Osteoblast (primary cell): ENCODE measurements around the gene MBOAT2. TPM values are rescaled to one million over a fixed set of nuclear protein-coding genes. Genes with fewer than 3 reads are reported as not detected.

Experiments used
- DNase-seq: peaks from one replicate; pipeline ENCODE4 v3.0.0; 2011; ENCODE audit warnings: low spot score, mixed read lengths; ENCODE audit not compliant: insufficient read length; ENCODE audit errors: missing footprints
- H2AFZ ChIP-seq: 2 replicates; pipeline ENCODE4 v1.6.0; 2011; ENCODE audit warnings: mild to moderate bottlenecking, low read length
- H3K27ac ChIP-seq: 2 replicates; pipeline ENCODE4 v1.5.1; 2011; ENCODE audit warnings: mild to moderate bottlenecking, low read depth, low read length, moderate library complexity
- H3K27me3 ChIP-seq: 2 replicates; pipeline ENCODE4 v1.6.0; 2012; ENCODE audit warnings: mild to moderate bottlenecking, control low read depth, inconsistent platforms, low read length, moderate library complexity; ENCODE audit not compliant: insufficient read depth
- H3K36me3 ChIP-seq: 2 replicates; pipeline ENCODE4 v1.5.1; 2011; ENCODE audit warnings: mild to moderate bottlenecking, low read length, control low read depth, moderate library complexity; ENCODE audit not compliant: insufficient read depth
- H3K4me1 ChIP-seq: 2 replicates; pipeline ENCODE4 v1.5.1; 2011; ENCODE audit warnings: mild to moderate bottlenecking, low read length, control low read depth, moderate library complexity; ENCODE audit not compliant: insufficient read depth
- H3K4me2 ChIP-seq: 2 replicates; pipeline ENCODE4 v1.6.0; 2011; ENCODE audit warnings: mild to moderate bottlenecking, low read length; ENCODE audit not compliant: insufficient read depth
- H3K4me3 ChIP-seq: fragments of 200-600 bp; sonication (generic); 3 replicates; pipeline ENCODE4 v1.5.1; 2012; ENCODE audit warnings: mild to moderate bottlenecking, low read length, inconsistent platforms; ENCODE audit not compliant: insufficient read depth
- H3K79me2 ChIP-seq: 2 replicates; pipeline ENCODE4 v1.6.0; 2012; ENCODE audit warnings: mild to moderate bottlenecking, low read length, control low read depth, inconsistent platforms; ENCODE audit not compliant: insufficient read depth
- H3K9me3 ChIP-seq: 2 replicates; pipeline ENCODE4 v1.5.1; 2011; ENCODE audit warnings: low read depth, low read length, control low read depth
- H4K20me1 ChIP-seq: 2 replicates; pipeline ENCODE4 v1.6.0; 2012; ENCODE audit warnings: mild to moderate bottlenecking, low read length, control low read depth; ENCODE audit not compliant: insufficient read depth
- CTCF ChIP-seq: IDR thresholded peaks from 2 replicates; pipeline ENCODE4 v1.5.1; 2011; ENCODE audit warnings: mild to moderate bottlenecking, low read depth, low read length, moderate library complexity; ENCODE audit errors: extremely low read depth
- total RNA-seq: library from RNA; depleted of rRNA; stranded (reverse); fragments of >200 nt; gene quantifications from 2 replicates; pipeline ENCODE4 v1.2.3, GENCODE V29; 2012

MBOAT2 gene
- total RNA-seq, 1 donor: 54.3 TPM

DNA sequence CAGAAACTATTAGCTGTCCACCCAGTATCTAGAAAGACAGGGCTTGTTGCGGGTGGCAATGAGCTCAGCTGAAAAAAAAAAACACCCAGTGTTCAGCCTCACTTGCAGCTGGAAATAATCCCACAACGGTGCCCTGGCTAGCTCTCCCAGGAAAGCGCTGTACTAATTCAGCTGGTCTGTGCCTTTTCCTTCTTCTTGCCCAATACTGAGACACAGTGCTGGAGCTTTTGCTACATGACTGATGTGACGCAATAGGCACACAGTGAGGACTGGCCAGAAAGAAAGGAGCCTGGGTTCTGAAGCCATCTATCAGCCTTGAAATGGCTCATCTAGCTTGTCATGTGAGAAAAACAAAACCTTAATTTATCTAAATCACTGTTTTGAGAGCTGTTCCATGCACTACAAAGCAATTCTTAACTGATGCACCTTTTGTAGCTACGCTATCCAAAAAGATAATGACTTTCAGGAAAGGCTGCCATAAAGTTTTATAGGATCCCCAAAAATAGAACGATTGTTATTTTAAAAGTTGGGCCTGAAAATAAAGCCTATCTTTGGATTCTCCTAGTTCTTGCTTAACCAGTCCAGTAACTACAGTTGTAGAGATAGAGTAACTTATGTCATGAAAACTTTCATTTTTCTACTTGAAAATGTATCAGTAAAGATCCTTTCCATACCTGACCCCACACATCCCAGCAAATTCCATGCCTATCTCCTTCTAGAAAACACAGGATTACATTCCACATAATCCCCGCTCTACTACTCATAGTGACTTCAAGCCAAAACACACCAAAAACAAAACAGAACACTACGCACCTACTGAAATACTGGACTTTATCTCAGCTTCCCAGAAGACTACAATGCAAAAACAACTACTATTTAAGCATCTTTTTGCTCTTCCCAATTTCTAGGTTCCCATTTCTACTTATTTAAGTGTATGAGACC is 181.9 kb downstream of the MBOAT2 start:
- H3K79me2 ChIP-seq: peaks cover 12% of the 10 kb centered on the region
- H3K4me3 ChIP-seq: no peak overlapping the region
- no peaks in the 10 kb centered on the region for H3K9me3 ChIP-seq
- DNase-seq: peak; percentile 75
- no peaks in the 10 kb centered on the region for H3K27me3 ChIP-seq
- H2AFZ ChIP-seq: no peak overlapping the region
- peaks cover 13% of the 10 kb centered on the region for H3K4me1 ChIP-seq
- TF ChIP-seq CTCF: no peak
- H4K20me1 ChIP-seq: no peaks in the 10 kb centered on the region
- peaks cover 28% of the 10 kb centered on the region for H3K36me3 ChIP-seq
- H3K27ac ChIP-seq: no peak overlapping the region
- no peak overlapping the region for H3K4me2 ChIP-seq

DNA sequence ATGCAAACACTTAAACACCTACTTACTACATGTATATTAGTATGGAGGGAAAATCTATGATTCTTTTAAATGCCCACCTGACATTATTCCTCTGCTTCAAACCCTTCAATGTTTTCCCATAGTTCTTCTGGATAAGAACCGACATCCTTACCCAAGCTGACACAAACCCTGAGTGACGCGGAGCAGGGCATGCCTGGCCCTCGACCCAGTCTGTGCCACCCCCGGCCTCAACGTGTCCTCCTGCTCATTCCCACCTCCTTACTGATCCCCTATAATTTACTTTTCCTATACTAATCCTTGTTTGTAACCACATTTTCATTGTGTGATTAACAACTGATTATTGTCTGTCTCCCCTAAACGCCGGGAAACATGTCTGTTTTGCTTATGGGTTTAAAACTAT is 183.5 kb downstream of the MBOAT2 start:
- no peak for DNase-seq
- Histone ChIP-seq H3K27ac (no peak overlapping the region), H3K4me3 (no peak overlapping the region), H3K4me1 (peaks cover 13% of the 10 kb centered on the region), H2AFZ (no peak overlapping the region), H3K79me2 (peaks cover 14% of the 10 kb centered on the region), H4K20me1 (no peaks in the 10 kb centered on the region), H3K9me3 (no peaks in the 10 kb centered on the region), H3K36me3 (peaks cover 21% of the 10 kb centered on the region), H3K27me3 (no peaks in the 10 kb centered on the region), H3K4me2 (no peak overlapping the region)
- TF ChIP-seq CTCF: no peak

- Histone ChIP-seq H4K20me1 (no peaks in the 10 kb centered on the region), H2AFZ (no peak overlapping the region), H3K4me2 (no peak overlapping the region), H3K27ac (no peak overlapping the region), H3K36me3 (peaks cover 19% of the 10 kb centered on the region), H3K4me3 (no peak overlapping the region), H3K79me2 (peaks cover 9% of the 10 kb centered on the region), H3K27me3 (no peaks in the 10 kb centered on the region), H3K4me1 (peaks cover 13% of the 10 kb centered on the region), H3K9me3 (no peaks in the 10 kb centered on the region)
- no peak for DNase-seq
- TF ChIP-seq CTCF: no peak
Measured at GRCh38 chr2:8819194-8819593, 184.3 kb downstream of the MBOAT2 start.

DNA sequence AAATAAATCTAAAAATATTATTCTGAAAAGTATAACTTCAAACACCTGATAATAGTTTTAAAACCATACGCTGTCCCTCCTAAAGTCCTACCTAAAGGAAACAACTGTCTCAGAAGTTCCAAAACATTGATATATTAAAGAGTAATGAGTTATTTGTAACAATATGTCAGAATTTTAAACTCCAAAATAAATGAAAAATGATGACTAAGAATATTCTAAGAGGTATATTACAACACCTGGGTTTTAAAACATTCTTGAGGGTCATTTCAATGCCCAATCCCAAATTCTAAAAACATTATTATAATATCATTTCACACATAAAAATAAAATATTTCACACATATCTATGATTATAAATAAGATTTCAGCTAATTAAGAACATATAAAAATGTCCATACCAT is 186.3 kb downstream of the MBOAT2 start:
- H3K36me3 ChIP-seq: peaks cover 18% of the 10 kb centered on the region
- no peak for DNase-seq
- no peak overlapping the region for H3K4me2 ChIP-seq
- H3K27me3 ChIP-seq: no peaks in the 10 kb centered on the region
- no peak overlapping the region for H2AFZ ChIP-seq
- H3K9me3 ChIP-seq: no peaks in the 10 kb centered on the region
- H3K4me1 ChIP-seq: peaks cover 13% of the 10 kb centered on the region
- H3K4me3 ChIP-seq: no peak overlapping the region
- peaks cover 9% of the 10 kb centered on the region for H3K79me2 ChIP-seq
- no peak for TF ChIP-seq CTCF
- H3K27ac ChIP-seq: no peak overlapping the region
- no peaks in the 10 kb centered on the region for H4K20me1 ChIP-seq
